Hepatocyte (in vitro differentiated cells): ENCODE measurements around the gene CFAP54. TPM values are rescaled to one million over a fixed set of nuclear protein-coding genes. Genes with fewer than 3 reads are reported as not detected.

Source experiments
- DNase-seq: peaks from one replicate; pipeline ENCODE4 v3.0.0-alpha.2; 2016; ENCODE audit warnings: low spot score
- H2AFZ ChIP-seq: fragments of 200-600 bp; sonication (generic); 2 replicates; pipeline ENCODE4 v1.6.0; 2016; ENCODE audit warnings: antibody characterized with exemption, mild to moderate bottlenecking
- H3K27ac ChIP-seq: fragments of 200-600 bp; sonication (generic); 2 replicates; pipeline ENCODE4 v1.5.1; 2016; ENCODE audit warnings: mild to moderate bottlenecking
- H3K27me3 ChIP-seq: fragments of 200-600 bp; sonication (generic); 2 replicates; pipeline ENCODE4 v1.6.1; 2016
- H3K36me3 ChIP-seq: fragments of 200-600 bp; sonication (generic); replicated peaks from 2 replicates; pipeline ENCODE4 v1.5.1; 2016; ENCODE audit warnings: low read depth; ENCODE audit not compliant: insufficient read depth
- H3K4me1 ChIP-seq: fragments of 200-600 bp; sonication (generic); 2 replicates; pipeline ENCODE4 v1.5.1; 2016; ENCODE audit warnings: mild to moderate bottlenecking, moderate library complexity; ENCODE audit not compliant: insufficient read depth
- H3K4me2 ChIP-seq: fragments of 200-600 bp; sonication (generic); 2 replicates; pipeline ENCODE4 v1.6.0; 2016
- H3K4me3 ChIP-seq: fragments of 200-600 bp; sonication (generic); 2 replicates; pipeline ENCODE4 v1.5.1; 2016; ENCODE audit warnings: mild to moderate bottlenecking
- H3K79me2 ChIP-seq: fragments of 200-600 bp; sonication (generic); 2 replicates; pipeline ENCODE4 v1.6.0; 2017; ENCODE audit warnings: mild to moderate bottlenecking
- H3K9me2 ChIP-seq: fragments of 200-600 bp; sonication (generic); replicated peaks from 2 replicates; pipeline ENCODE4 v1.6.0; 2017; ENCODE audit warnings: mild to moderate bottlenecking; ENCODE audit not compliant: insufficient read depth
- H3K9me3 ChIP-seq: fragments of 200-600 bp; sonication (generic); 2 replicates; pipeline ENCODE4 v1.5.1; 2016; ENCODE audit warnings: low read depth, mild to moderate bottlenecking
- H4K20me1 ChIP-seq: fragments of 200-600 bp; sonication (generic); 2 replicates; pipeline ENCODE4 v1.6.0; 2016; ENCODE audit warnings: mild to moderate bottlenecking; ENCODE audit not compliant: insufficient read depth, poor library complexity, severe bottlenecking
- CTCF ChIP-seq: fragments of 200-600 bp; sonication (generic); IDR thresholded peaks from 2 replicates; pipeline ENCODE4 v1.5.1; 2016; ENCODE audit warnings: antibody characterized with exemption, mild to moderate bottlenecking; ENCODE audit not compliant: poor library complexity
- EZH2 ChIP-seq: fragments of 200-600 bp; sonication (generic); IDR thresholded peaks from 2 replicates; pipeline ENCODE4 v1.6.1; 2016; ENCODE audit warnings: antibody characterized with exemption, mild to moderate bottlenecking, borderline replicate concordance
- EZH2phosphoT487 ChIP-seq: fragments of 200-600 bp; sonication (generic); IDR thresholded peaks from one replicate; pipeline ENCODE4 v1.6.1; 2018; ENCODE audit warnings: antibody characterized with exemption, mild to moderate bottlenecking, low read depth, moderate library complexity; ENCODE audit not compliant: unreplicated experiment, severe bottlenecking
- WGBS: methylation state at CpG from one replicate; pipeline ENCODE4 v1.1.6; 2016; ENCODE audit warnings: low lambda C conversion rate; ENCODE audit errors: missing lambda C conversion rate; 5-methylcytosine and 5-hydroxymethylcytosine counted together
- polyA plus RNA-seq: library from polyadenylated mRNA; unstranded; fragments of >200 nt; fragmentation: Nextera tagmentation; extraction: Ambion mirVana; gene quantifications from 2 replicates; pipeline ENCODE4 v1.2.1, GENCODE V29; 2016
- total RNA-seq: library from RNA; depleted of rRNA; stranded (reverse); fragments of >200 nt; gene quantifications from 2 replicates; pipeline ENCODE4 v1.2.3, GENCODE V29; 2014

CFAP54 gene
- total and polyA plus RNA-seq, 2 experiments from 2014 or later = 0.64 to 0.67 TPM

- H3K27ac ChIP-seq = no peak overlapping the region
- DNase-seq = no peak
- H3K9me2 ChIP-seq = no peaks in the 10 kb centered on the region
- H3K27me3 ChIP-seq = no peaks in the 10 kb centered on the region
- peaks cover under 1% of the 10 kb centered on the region for H3K4me1 ChIP-seq
- no peak overlapping the region for H3K4me2 ChIP-seq
- H4K20me1 ChIP-seq = no peaks in the 10 kb centered on the region
- H2AFZ ChIP-seq = no peak overlapping the region
- no peaks in the 10 kb centered on the region for H3K9me3 ChIP-seq
- no peak for TF ChIP-seq EZH2phosphoT487
- no peak for TF ChIP-seq CTCF
- TF ChIP-seq EZH2 = no peak
- H3K36me3 ChIP-seq = no peaks in the 10 kb centered on the region
- H3K79me2 ChIP-seq = no peaks in the 10 kb centered on the region
- no peak overlapping the region for H3K4me3 ChIP-seq
Measured at GRCh38 chr12:96881608-96882007, 392.2 kb downstream of the CFAP54 start.

GRCh38 chr12:96882862-96883261, 393.5 kb downstream of the CFAP54 start:
- H3K4me1 ChIP-seq = peaks cover 10% of the 10 kb centered on the region
- no peaks in the 10 kb centered on the region for H4K20me1 ChIP-seq
- no peak overlapping the region for H3K4me3 ChIP-seq
- H3K27me3 ChIP-seq = no peaks in the 10 kb centered on the region
- TF ChIP-seq CTCF = no peak
- TF ChIP-seq EZH2 = no peak
- no peak for TF ChIP-seq EZH2phosphoT487
- no peak overlapping the region for H2AFZ ChIP-seq
- no peaks in the 10 kb centered on the region for H3K36me3 ChIP-seq
- no peaks in the 10 kb centered on the region for H3K9me2 ChIP-seq
- WGBS = 79% methylated on average over 2 of the region's 2 CpGs
- H3K9me3 ChIP-seq = no peaks in the 10 kb centered on the region
- H3K27ac ChIP-seq = no peak overlapping the region
- DNase-seq = no peak
- no peaks in the 10 kb centered on the region for H3K79me2 ChIP-seq
- H3K4me2 ChIP-seq = no peak overlapping the region

- Histone ChIP-seq H3K9me2 (no peaks in the 10 kb centered on the region), H4K20me1 (no peaks in the 10 kb centered on the region), H3K4me1 (peaks cover 10% of the 10 kb centered on the region), H3K4me3 (no peak overlapping the region), H3K27me3 (no peaks in the 10 kb centered on the region), H3K9me3 (no peaks in the 10 kb centered on the region), H3K36me3 (no peaks in the 10 kb centered on the region), H2AFZ (no peak overlapping the region), H3K4me2 (no peak overlapping the region), H3K79me2 (no peaks in the 10 kb centered on the region), H3K27ac (no peak overlapping the region)
- TF ChIP-seq EZH2phosphoT487 (no peak), CTCF (no peak), EZH2 (no peak)
- 95% methylated on average over 4 of the region's 4 CpGs for WGBS
- no peak for DNase-seq
Measured at GRCh38 chr12:96883571-96883970, 394.2 kb downstream of the CFAP54 start.

- Histone ChIP-seq H3K4me3 (no peak overlapping the region), H3K9me3 (no peaks in the 10 kb centered on the region), H4K20me1 (no peaks in the 10 kb centered on the region), H3K4me1 (peaks cover 10% of the 10 kb centered on the region), H2AFZ (peak overlapping the region; percentile 23), H3K79me2 (no peaks in the 10 kb centered on the region), H3K9me2 (no peaks in the 10 kb centered on the region), H3K27me3 (no peaks in the 10 kb centered on the region), H3K27ac (no peak overlapping the region), H3K4me2 (no peak overlapping the region), H3K36me3 (no peaks in the 10 kb centered on the region)
- peak; percentile 45 for DNase-seq
- TF ChIP-seq EZH2phosphoT487 (no peak), CTCF (no peak), EZH2 (no peak)
- 77% methylated on average over 4 of the region's 4 CpGs for WGBS
Measured at GRCh38 chr12:96886998-96887677, 397.8 kb downstream of the CFAP54 start.
